Mesangial cell (primary cell): ENCODE measurements around the gene IMP4. TPM values are rescaled to one million over a fixed set of nuclear protein-coding genes. Genes with fewer than 3 reads are reported as not detected.

Experiments
- total RNA-seq: library from RNA; depleted of rRNA; stranded (reverse); fragments of >200 nt; gene quantifications from 2 replicates; pipeline ENCODE4 v1.2.3, GENCODE V29; 2015

Gene IMP4, protein sequence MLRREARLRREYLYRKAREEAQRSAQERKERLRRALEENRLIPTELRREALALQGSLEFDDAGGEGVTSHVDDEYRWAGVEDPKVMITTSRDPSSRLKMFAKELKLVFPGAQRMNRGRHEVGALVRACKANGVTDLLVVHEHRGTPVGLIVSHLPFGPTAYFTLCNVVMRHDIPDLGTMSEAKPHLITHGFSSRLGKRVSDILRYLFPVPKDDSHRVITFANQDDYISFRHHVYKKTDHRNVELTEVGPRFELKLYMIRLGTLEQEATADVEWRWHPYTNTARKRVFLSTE
- total RNA-seq = 84.6 and 133 TPM in 2 replicates

GRCh38 chr2:130342533-130343275, at the start of gene IMP4:
TSS of gene IMP4 (plus strand) at chr2:130342897. CDS start at chr2:130342933, 36 bp downstream.

GRCh38 chr2:130355578-130356431, 13.1 kb downstream of the IMP4 start, which contains the start of gene PTPN18:
TSS of gene PTPN18 (plus strand) at chr2:130356056. CDS start at chr2:130356108, 52 bp downstream.

Other genes starting within 250 kb of the IMP4 start
- 0.16 TPM in 1 of 2 replicates, not detected in the other for gene POTEF, start 213.7 kb upstream of the IMP4 start, total RNA-seq
- 8.8 and 23.8 TPM in 2 replicates for gene CCDC74B, start 197.8 kb upstream of the IMP4 start, total RNA-seq
- 61.1 and 109 TPM in 2 replicates for gene SMPD4, start 161.3 kb upstream of the IMP4 start, total RNA-seq
- 314 and 361 TPM in 2 replicates for gene MZT2B, start 160.6 kb upstream of the IMP4 start, total RNA-seq
- not detected in 2 replicates for gene TUBA3E, start 144.5 kb upstream of the IMP4 start, total RNA-seq
- gene PTPN18, start 13.2 kb downstream of the IMP4 start, total RNA-seq = 26.7 and 30.7 TPM in 2 replicates
- gene POTEI, start 166.4 kb downstream of the IMP4 start, total RNA-seq = not detected in 2 replicates
- gene CFC1B, start 178.3 kb downstream of the IMP4 start, total RNA-seq = not detected in 2 replicates